GM12874 (cell line): ENCODE results near the gene SHISA8.

ENCODE experiments used
- CTCF ChIP-seq: IDR thresholded peaks from 2 replicates; pipeline ENCODE4 v1.5.1; 2011; ENCODE audit warnings: low read depth, mild to moderate bottlenecking, control low read depth, low read length, moderate library complexity; ENCODE audit not compliant: insufficient read depth

The SHISA8 gene

GRCh38 chr22:41936894-41937169 lies 22.0 kb upstream of the SHISA8 start:
- no peak for TF ChIP-seq CTCF

GRCh38 chr22:41935509-41935908 lies 20.6 kb upstream of the SHISA8 start:
- TF ChIP-seq CTCF: no peak

GRCh38 chr22:41935015-41935351 lies 20.1 kb upstream of the SHISA8 start:
- TF ChIP-seq CTCF: no peak

GRCh38 chr22:41934284-41935014 lies 19.6 kb upstream of the SHISA8 start:
- no peak for TF ChIP-seq CTCF

GRCh38 chr22:41933411-41934177 lies 18.7 kb upstream of the SHISA8 start:
- TF ChIP-seq CTCF: no peak

GRCh38 chr22:41932353-41932752 lies 17.5 kb upstream of the SHISA8 start:
- TF ChIP-seq CTCF: no peak

GRCh38 chr22:41931701-41932269 lies 16.9 kb upstream of the SHISA8 start:
- no peak for TF ChIP-seq CTCF
